Umbilical cord (tissue), 2 donors: ENCODE data around the gene OR8D1. TPM values are rescaled to one million over a fixed set of nuclear protein-coding genes. Genes with fewer than 3 reads are reported as not detected.
"Not testable (repeated sequence)": the region's sequence is repeated elsewhere in the genome, so short reads cannot be mapped to it uniquely, and the experiment has no call there.

ENCODE experiments used
- DNase-seq: peaks from one replicate; pipeline ENCODE4 v3.0.0-alpha.2; 2015; ENCODE audit warnings: low spot score
- total RNA-seq: library from RNA; depleted of rRNA; stranded (reverse); fragments of >200 nt; gene quantifications from one replicate; pipeline ENCODE4 v1.2.3, GENCODE V29; 2014; ENCODE audit warnings: low replicate concordance; ENCODE audit not compliant: insufficient read depth

OR8D1 gene
- total RNA-seq, 1 donor from 2014 or later, result 7.9 TPM

GRCh38 chr11:124285610-124286344 is 28.0 kb downstream of the OR8D1 start:
- DNase-seq, result no peak

GRCh38 chr11:124278261-124278660 is 35.5 kb downstream of the OR8D1 start:
- no peak for DNase-seq

GRCh38 chr11:124277804-124278203 is 35.9 kb downstream of the OR8D1 start:
- DNase-seq, result no peak

GRCh38 chr11:124277207-124277606 is 36.5 kb downstream of the OR8D1 start:
- no peak for DNase-seq

GRCh38 chr11:124276081-124276480 is 37.7 kb downstream of the OR8D1 start:
- no peak for DNase-seq

GRCh38 chr11:124274000-124274399 is 39.7 kb downstream of the OR8D1 start:
- no peak for DNase-seq

GRCh38 chr11:124270886-124271285 is 42.9 kb downstream of the OR8D1 start:
- DNase-seq, result not testable (repeated sequence)

GRCh38 chr11:124265041-124265440 is 48.7 kb downstream of the OR8D1 start:
- not testable (repeated sequence) for DNase-seq

GRCh38 chr11:124256076-124256475 is 57.7 kb downstream of the OR8D1 start, which contains the start of gene OR8G5:
Gene OR8G5, plus strand, starts transcription at chr11:124256376. Its CDS starts 8,556 bp downstream, at chr11:124264932.
- DNase-seq, result no peak

Other genes with a start within 250 kb of the OR8D1 start
- gene VWA5A, start 198.5 kb downstream of the OR8D1 start, total RNA-seq, result 19.7 TPM
- gene OR10D3, start 130.6 kb downstream of the OR8D1 start, total RNA-seq, result 0.24 TPM
- gene OR8G1, start 72.9 kb downstream of the OR8D1 start, total RNA-seq, result 1.9 TPM
- not detected for gene OR8G5, start 57.6 kb downstream of the OR8D1 start, total RNA-seq
- 1.4 TPM for gene OR8D2, start 6.2 kb upstream of the OR8D1 start, total RNA-seq
- not detected for gene OR8B2, start 70.5 kb upstream of the OR8D1 start, total RNA-seq
- not detected for gene OR8B3, start 85.1 kb upstream of the OR8D1 start, total RNA-seq
- gene OR8B4, start 110.9 kb upstream of the OR8D1 start, total RNA-seq, result not detected
- gene OR8B8, start 131.7 kb upstream of the OR8D1 start, total RNA-seq, result 4.6 TPM
- not detected for gene OR8B12, start 229.7 kb upstream of the OR8D1 start, total RNA-seq